Esophagus muscularis mucosa (tissue), 3 donors: ENCODE results near the gene ALG11.

Experiments
- CTCF ChIP-seq, 3 experiments: fragments of 200-600 bp in 2 of 3; fragments of 450-650 bp in 1 of 3; sonication (generic) in 2 of 3; IDR thresholded peaks; one replicate each; pipeline ENCODE4 v1.5.1; 2017 to 2019; ENCODE audit warnings: antibody characterized with exemption in 3 of 3, mild to moderate bottlenecking in 2 of 3, moderate library complexity in 1 of 3
- POLR2AphosphoS5 ChIP-seq, 2 donors: sonication (generic); formaldehyde crosslinking; IDR thresholded peaks; one replicate each; pipeline ENCODE4 v1.6.1; 2017; ENCODE audit warnings: antibody characterized with exemption in 2 of 2

- no peak for TF ChIP-seq POLR2AphosphoS5 (IDR thresholded peaks at IDR 0.05)
- no peak for TF ChIP-seq CTCF (IDR thresholded peaks at IDR 0.05)
Measured at GRCh38 chr13:51995677-51996551, 16.3 kb upstream of the ALG11 start.
